OCI-LY1 (cell line): Measurements from ENCODE around the gene NKIRAS2.

Experiments used
- H2AFZ ChIP-seq: fragments of 200-600 bp; sonication (generic), shearing (Covaris generic); 2 replicates; pipeline ENCODE4 v1.6.0; 2014; ENCODE audit warnings: antibody characterized with exemption, mild to moderate bottlenecking, low read length
- H3F3A ChIP-seq: fragments of 200-600 bp; sonication (generic), shearing (Covaris generic); 2 replicates; pipeline ENCODE4 v1.6.0; 2014; ENCODE audit warnings: mild to moderate bottlenecking, antibody characterized with exemption, low read length, moderate library complexity; ENCODE audit not compliant: insufficient read depth
- H3K27ac ChIP-seq: fragments of 200-600 bp; sonication (generic); 2 replicates; pipeline ENCODE4 v1.5.1; 2014; ENCODE audit warnings: low read length, mixed run types, mild to moderate bottlenecking, low read depth; ENCODE audit not compliant: poor library complexity, severe bottlenecking
- H3K27me3 ChIP-seq: fragments of 200-600 bp; sonication (generic); 2 replicates; pipeline ENCODE4 v1.6.0; 2014; ENCODE audit warnings: antibody characterized with exemption, mild to moderate bottlenecking, low read length, moderate library complexity; ENCODE audit not compliant: insufficient read depth
- H3K36me3 ChIP-seq: fragments of 200-600 bp; sonication (generic); 2 replicates; pipeline ENCODE4 v1.6.1; 2014; ENCODE audit warnings: mild to moderate bottlenecking, antibody characterized with exemption, low read length, moderate library complexity, mixed read lengths; ENCODE audit not compliant: insufficient read depth
- H3K4me1 ChIP-seq: fragments of 200-600 bp; sonication (generic); 2 replicates; pipeline ENCODE4 v1.5.1; 2014; ENCODE audit warnings: mild to moderate bottlenecking, low read length, moderate library complexity; ENCODE audit not compliant: insufficient read depth, severe bottlenecking
- H3K4me2 ChIP-seq: fragments of 200-600 bp; sonication (generic), shearing (Covaris generic); 2 replicates; pipeline ENCODE4 v1.6.1; 2014; ENCODE audit warnings: low read length
- H3K4me3 ChIP-seq: fragments of 200-600 bp; sonication (generic); 2 replicates; pipeline ENCODE4 v1.5.1; 2014; ENCODE audit warnings: low read length, low read depth, mild to moderate bottlenecking, mixed read lengths; ENCODE audit not compliant: poor library complexity, severe bottlenecking
- H3K79me2 ChIP-seq: fragments of 200-600 bp; shearing (Covaris generic); 2 replicates; pipeline ENCODE4 v1.6.1; 2016; ENCODE audit warnings: mixed run types, low read length, mixed read lengths; ENCODE audit not compliant: insufficient read depth
- H3K9ac ChIP-seq: fragments of 200-600 bp; sonication (generic), shearing (Covaris generic); 2 replicates; pipeline ENCODE4 v1.6.1; 2014; ENCODE audit warnings: mild to moderate bottlenecking, low read length, mixed read lengths
- H3K9me2 ChIP-seq: fragments of 200-600 bp; sonication (generic), shearing (Covaris generic); 2 replicates; pipeline ENCODE4 v1.6.1; 2014; ENCODE audit warnings: low read depth, mild to moderate bottlenecking, low read length, mixed read lengths
- H3K9me3 ChIP-seq: fragments of 200-600 bp; shearing (Covaris generic); 2 replicates; pipeline ENCODE4 v1.6.1; 2014; ENCODE audit warnings: low read length, mixed read lengths
- H4K20me1 ChIP-seq: fragments of 200-600 bp; sonication (generic), shearing (Covaris generic); 2 replicates; pipeline ENCODE4 v1.6.0; 2016; ENCODE audit warnings: mild to moderate bottlenecking, low read length; ENCODE audit not compliant: insufficient read depth
- CTCF ChIP-seq: fragments of 200-600 bp; sonication (generic), shearing (Covaris generic); IDR thresholded peaks from 2 replicates; pipeline ENCODE4 v1.5.1; 2017; ENCODE audit warnings: mild to moderate bottlenecking, antibody characterized with exemption, low read length, moderate library complexity, mixed read lengths
- EZH2 ChIP-seq: fragments of 200-600 bp; sonication (generic), shearing (Covaris generic); IDR thresholded peaks from 2 replicates; pipeline ENCODE4 v1.8.0; 2017; ENCODE audit warnings: borderline replicate concordance, mixed run types, mild to moderate bottlenecking, antibody characterized with exemption, low read length, moderate library complexity, mixed read lengths

NKIRAS2 gene

GRCh38 chr17:41998497-41998896 lies 21.4 kb upstream of the NKIRAS2 start:
- Histone ChIP-seq H3K27me3 (no peaks in the 10 kb centered on the region), H3K9ac (no peak overlapping the region), H3K9me2 (no peaks in the 10 kb centered on the region), H2AFZ (no peak overlapping the region), H3F3A (no peaks in the 10 kb centered on the region), H3K4me2 (no peak overlapping the region), H4K20me1 (no peaks in the 10 kb centered on the region), H3K4me3 (no peak overlapping the region), H3K9me3 (no peaks in the 10 kb centered on the region), H3K36me3 (peaks cover 87% of the 10 kb centered on the region), H3K27ac (no peak overlapping the region), H3K4me1 (peaks cover 18% of the 10 kb centered on the region), H3K79me2 (peaks cover 26% of the 10 kb centered on the region)
- TF ChIP-seq EZH2 = no peak
- TF ChIP-seq CTCF = no peak

- H2AFZ ChIP-seq = no peak overlapping the region
- no peak overlapping the region for H3K27ac ChIP-seq
- no peaks in the 10 kb centered on the region for H3K27me3 ChIP-seq
- peaks cover 18% of the 10 kb centered on the region for H3K4me1 ChIP-seq
- TF ChIP-seq EZH2 = no peak
- TF ChIP-seq CTCF = no peak
- H3K9me2 ChIP-seq = no peaks in the 10 kb centered on the region
- H3K36me3 ChIP-seq = peaks cover 71% of the 10 kb centered on the region
- no peak overlapping the region for H3K4me2 ChIP-seq
- H3F3A ChIP-seq = no peaks in the 10 kb centered on the region
- H3K79me2 ChIP-seq = peaks cover 47% of the 10 kb centered on the region
- H4K20me1 ChIP-seq = no peaks in the 10 kb centered on the region
- H3K9me3 ChIP-seq = no peaks in the 10 kb centered on the region
- no peak overlapping the region for H3K4me3 ChIP-seq
- H3K9ac ChIP-seq = no peak overlapping the region
These were observed 19.3 kb upstream of the NKIRAS2 start for GRCh38 chr17:42000413-42001133.

GRCh38 chr17:42001729-42002128 lies 18.2 kb upstream of the NKIRAS2 start:
- Histone ChIP-seq H3K4me2 (no peak overlapping the region), H3K4me3 (no peak overlapping the region), H3K9me2 (no peaks in the 10 kb centered on the region), H3K36me3 (peaks cover 59% of the 10 kb centered on the region), H3K4me1 (peaks cover 6% of the 10 kb centered on the region), H3F3A (no peaks in the 10 kb centered on the region), H3K27me3 (no peaks in the 10 kb centered on the region), H4K20me1 (no peaks in the 10 kb centered on the region), H3K9me3 (no peaks in the 10 kb centered on the region), H3K79me2 (peaks cover 54% of the 10 kb centered on the region), H3K9ac (no peak overlapping the region), H2AFZ (no peak overlapping the region), H3K27ac (no peak overlapping the region)
- TF ChIP-seq CTCF (no peak), EZH2 (no peak)
